Hippocampal formation (tissue), 2 donors: ENCODE measurements around the gene SAMD1.

Experiments used
- DNase-seq, 2 donors: peaks; one replicate each; lab custom pipeline; 2025; lab: John Stamatoyannopoulos, UW

The SAMD1 gene

GRCh38 chr19:14089662-14090508 is 666 bp downstream of the SAMD1 start:
- DNase-seq: no peak

DNA sequence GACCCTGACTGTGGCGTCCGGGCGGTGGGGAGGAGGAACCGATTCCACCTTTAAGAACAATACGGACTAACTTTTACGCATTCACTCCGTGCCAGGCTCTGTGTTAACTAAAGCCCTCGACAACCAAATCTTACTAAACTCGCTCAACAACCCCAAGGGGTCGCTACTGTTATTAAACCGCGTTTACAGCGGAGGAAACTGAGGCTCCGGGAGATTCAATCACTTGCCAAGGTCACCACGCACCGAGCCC is 1.2 kb downstream of the SAMD1 start:
- no peak for DNase-seq

DNA sequence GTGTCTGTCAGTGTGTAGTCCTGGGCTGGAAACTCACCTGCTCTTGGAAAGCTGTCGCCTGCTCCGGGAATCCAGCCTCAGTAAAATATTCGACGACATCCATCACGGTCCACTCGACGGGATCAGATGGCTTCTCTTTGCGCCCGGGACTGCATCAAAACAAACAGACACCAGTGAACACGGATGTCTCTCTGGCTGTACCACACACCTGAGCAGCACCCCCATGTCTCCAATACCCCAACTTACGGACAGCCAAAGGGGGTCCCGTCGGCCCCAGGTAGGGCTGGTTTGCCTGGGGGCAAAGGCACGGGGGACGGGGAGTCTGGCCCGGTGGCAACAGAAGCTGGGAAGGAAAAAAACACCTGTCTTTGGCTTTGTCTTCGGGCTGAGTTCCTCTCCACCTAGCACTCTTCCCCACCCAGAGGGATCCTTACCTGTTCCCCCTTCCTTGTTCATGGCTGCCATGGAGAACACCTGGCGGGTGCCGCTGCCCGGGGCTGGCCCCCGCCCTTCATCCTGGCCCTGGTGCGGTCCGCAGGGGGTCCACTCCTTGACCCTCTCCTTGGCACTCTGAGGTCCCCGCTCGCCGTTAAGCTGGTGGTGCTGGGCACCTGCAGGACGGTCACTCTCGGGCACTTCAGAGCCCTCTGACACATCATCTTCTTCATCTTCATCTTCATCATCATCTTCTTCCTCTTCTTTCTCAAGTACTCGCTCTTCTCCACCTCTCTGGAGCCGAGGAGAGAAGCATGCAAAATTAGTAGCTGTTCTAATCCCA is 1.7 kb downstream of the SAMD1 start:
- DNase-seq: no peak

DNA sequence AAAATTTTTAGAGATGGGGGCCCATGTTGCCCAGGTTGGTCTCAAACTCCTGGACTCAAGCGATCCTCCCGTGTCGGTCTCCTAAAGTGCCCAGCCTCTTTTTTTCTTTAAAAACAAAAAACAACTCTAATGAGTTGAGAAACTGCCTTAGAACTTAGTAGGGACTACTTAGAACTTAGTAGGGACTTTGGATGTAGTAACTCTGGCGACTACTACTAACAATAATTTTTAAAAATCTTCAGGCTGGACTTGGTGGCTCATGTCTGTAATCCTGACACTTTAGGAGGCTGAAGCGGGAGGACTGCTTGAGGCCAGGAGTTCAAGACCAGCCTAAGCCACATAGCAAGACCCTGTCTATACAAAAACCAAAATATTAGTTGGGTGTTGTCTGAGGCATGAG is 4.5 kb downstream of the SAMD1 start:
- no peak for DNase-seq

DNA sequence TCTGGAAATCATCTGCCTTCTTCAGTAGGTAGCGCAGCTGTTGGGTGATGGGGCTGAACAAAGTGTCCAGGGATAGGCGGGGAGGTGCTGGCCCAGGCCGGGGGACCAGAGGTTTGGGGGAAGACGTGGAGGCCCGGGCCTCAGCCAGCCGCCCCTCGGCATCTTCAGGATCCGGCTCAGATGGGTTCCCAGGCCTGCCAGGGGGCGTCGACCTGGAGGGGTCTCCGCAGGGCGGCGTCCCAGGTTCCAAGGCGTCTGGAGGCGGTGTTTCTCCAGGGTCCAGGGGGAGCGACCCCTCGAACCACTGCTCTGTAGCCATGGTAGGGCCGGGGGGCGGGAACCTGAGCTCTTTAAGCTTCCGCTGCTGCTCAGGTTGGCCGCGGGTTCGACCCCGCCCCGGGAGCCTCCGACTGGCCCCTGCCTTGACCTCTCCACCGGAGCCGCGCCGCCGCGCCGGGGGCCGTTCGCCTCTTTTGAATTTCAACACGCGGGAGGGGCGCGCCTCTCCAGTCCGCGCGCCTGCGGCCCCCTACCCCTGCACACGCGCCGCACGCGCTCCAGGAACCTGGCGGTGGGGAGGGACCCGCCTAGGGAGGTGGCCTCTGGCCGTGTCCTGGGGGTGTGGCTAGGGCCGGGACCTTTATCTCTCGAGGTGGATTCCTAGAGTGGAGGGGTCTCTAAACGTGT is 5.1 kb downstream of the SAMD1 start, which contains the start of gene C19orf67:
Gene C19orf67 (minus strand): TSS at position 475 of the 687 bp plus-strand sequence. CDS start 156 bp downstream, at position 319.
- DNase-seq: no peak

DNA sequence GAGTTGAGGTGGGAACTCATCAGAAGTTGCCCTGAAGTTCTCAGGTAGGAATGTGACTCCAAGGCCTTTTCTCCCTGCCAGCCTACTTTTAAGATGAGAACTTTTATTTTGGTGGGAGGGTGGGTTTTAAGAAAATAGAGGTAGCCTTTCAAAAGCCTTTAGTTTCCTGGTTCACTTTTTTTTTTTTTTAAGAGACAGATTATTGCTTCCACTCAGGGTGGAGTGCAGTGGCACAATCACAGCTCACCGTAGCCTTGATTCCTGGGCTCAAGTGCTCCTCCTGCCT is 7.9 kb downstream of the SAMD1 start:
- DNase-seq: no peak

DNA sequence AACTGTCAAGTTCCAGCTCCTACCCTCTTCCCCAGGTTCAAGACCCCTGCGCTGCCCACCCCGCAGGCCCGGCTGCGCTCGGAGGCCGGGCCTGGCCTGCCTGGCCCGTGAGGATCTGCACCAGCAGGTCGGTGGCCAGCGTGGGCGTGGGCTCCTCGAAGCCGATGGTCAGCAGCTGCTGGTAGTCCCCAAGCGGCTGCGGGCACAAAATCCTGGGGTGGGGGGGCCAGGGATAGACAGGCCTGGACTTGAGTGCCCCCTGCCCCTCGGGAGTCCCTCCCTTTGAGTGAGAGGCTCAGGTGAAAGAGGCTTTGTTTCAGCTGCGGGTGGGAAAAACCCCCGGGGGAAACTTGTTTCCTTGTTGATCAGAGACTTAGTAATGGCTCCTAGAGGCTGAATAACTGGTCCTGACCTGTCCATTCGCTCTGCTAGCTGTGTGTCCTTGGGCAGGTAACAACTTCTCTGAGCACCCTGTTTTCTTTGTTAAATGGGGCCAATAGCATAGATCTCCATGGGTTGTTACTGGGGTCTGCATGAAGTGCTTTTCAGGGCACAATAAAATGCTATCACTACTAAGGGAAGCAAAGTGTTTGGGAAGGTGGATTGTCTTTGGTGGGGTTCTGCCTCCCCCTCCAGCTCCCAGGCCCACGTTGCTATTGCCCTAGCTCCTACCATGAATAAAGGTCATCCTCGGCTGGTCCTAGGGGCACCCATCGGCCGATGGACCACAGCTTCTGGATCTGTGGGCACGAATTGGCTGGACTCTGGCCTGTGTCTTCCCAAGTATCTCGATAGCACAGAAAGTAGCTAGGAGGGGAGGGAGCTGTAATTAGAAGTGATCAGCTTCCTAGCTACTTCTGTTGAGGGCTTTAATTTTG is 8.5 kb downstream of the SAMD1 start:
- no peak for DNase-seq

- peak; percentile 97 to 100 for DNase-seq
Observed at GRCh38 chr19:14080887-14081796, 9.4 kb downstream of the SAMD1 start.

GRCh38 chr19:14078411-14078810 is 12.1 kb downstream of the SAMD1 start:
- DNase-seq: no peak

DNA sequence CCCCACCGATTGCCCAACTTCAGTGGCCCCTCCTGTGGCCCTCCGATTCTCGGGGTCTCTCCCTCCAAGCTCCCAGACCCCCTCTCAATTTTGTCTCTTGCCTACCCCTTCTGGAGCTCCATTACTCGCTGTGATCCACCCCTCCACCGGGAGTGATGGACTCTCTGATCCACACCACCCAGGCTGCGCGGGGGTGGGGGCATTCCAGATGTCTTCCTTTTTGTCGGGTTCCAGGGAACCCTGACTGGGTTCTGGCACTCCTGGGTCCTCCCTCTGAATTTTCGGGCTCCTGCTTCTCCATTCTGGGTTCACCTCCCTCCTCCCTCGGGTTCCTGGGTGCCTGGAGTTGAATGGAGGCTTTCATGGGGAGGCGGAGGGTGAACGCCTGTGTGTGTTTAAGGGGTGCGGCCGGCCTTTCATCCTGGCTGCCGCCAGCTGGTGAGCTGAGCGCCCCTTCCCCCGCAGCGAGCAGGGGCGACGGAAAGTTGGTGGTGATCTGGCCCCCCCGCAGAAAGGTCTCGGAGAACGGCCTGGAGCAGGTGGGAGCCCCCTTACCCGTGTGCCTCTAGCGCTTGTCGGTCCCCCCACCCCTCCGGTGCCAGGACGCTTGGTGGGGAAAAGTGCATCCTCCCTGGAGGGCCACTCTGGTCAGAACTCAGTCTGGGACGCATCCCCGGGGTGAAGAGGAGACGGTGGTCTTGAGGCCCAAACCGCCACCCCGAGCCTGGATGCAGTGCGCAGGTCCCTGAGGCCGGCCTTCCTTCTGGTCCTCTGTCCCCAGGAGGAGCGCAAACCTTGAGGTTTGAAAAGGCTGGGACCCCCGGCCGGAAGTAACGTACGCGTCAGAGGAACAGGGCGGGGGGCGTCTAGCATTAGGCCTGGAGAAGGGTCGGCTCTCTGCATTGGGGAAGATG is 16.4 kb downstream of the SAMD1 start:
- DNase-seq: peak in 1 of 2 donors; percentile 59

GRCh38 chr19:14073261-14073924 is 17.2 kb downstream of the SAMD1 start:
- peak; percentile 77 to 82 for DNase-seq

DNA sequence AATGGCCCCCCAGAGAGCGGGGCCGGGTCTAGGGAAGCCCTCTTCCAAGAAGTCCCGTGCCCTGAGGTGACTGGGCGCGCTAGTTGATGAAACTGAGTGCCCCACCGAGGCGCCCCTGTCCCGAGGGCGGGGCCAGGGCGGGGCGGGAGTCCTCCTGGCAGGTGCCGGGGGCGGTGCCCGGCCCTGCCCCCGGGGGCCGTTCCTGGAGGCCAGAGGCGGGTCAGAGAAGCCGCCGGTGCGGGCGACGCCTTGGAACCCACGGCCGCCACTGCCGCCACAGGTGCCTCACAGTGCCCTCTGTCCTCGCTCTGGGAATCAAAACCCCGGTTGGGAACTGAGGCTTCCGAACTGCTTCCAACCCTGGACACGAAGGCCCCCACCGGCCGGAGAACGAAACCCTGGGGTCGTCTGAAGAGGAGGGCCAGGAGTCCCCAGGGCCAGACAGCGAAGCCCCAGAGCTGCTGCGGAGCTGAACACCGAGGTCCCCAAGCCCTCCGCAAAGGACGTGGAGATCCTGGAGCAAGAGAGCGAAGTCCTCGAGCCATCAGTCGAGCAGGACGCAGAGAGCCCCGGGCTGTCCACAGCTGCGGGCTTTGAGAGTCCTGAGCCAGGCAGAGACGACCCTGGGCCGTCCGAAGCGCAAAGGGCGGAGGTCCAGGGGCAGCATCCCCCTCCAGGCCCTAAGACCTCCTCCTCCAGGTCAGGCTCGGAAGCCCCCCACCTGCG is 17.9 kb downstream of the SAMD1 start, which contains the start of gene MISP3:
Gene MISP3 (plus strand): TSS at position 252 of the 726 bp plus-strand sequence. CDS start 524 bp downstream, outside the sequence.
- peak in 1 of 2 donors; percentile 42 for DNase-seq

DNA sequence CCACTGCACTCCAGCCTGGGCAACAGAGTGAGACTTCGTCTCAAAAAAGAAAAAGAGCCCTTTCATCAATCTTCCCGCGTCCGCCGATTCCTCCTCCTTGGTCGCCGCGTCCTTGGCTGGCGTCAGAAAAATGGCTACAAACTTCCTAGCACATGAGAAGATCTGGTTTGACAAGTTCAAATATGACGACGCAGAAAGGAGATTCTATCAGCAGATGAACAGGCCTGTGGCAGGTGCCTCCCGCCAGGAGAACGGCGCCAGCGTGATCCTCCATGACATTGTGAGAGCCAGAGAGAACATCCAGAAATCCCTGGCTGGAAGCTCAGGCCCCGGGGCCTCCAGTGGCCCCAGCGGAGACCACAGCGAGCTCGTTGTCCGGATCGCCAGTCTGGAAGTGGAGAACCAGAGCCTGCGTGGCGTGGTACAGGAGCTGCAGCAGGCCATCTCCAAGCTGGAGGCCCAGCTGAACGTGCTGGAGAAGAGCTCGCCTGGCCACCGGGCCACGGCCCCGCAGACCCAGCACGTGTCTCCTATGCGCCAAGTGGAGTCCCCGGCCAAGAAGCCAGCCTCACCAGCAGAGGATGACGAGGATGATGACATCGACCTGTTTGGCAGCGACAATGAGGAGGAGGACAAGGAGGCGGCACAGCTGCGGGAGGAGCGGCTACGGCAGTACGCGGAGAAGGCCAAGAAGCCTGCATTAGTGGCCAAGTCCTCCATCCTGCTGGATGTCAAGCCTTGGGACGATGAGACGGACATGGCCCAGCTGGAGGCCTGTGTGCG is 20.1 kb downstream of the SAMD1 start:
- no peak for DNase-seq

DNA sequence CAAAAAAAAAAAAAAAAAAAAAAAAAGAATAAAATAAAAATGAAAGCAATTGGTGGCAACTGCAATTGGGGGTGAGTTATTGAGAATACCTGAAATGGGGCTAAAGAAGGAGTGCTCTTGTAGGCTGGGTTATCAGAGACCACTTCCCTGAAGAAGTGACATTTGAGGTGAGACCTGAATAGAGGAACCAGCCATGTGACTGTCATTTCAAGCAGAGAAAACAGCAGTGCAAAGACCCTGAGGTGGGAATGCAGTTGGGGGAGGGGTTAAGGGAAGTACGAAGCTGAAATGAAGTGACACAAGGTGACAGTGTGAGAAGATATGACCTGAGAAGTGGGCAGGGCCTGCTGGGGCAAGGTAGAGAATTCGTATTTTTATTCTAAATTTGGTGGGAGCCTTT is 24.4 kb downstream of the SAMD1 start:
- DNase-seq: no peak

- no peak for DNase-seq
Observed at GRCh38 chr19:14063105-14063504, 27.4 kb downstream of the SAMD1 start.

GRCh38 chr19:14062558-14062855 is 28.0 kb downstream of the SAMD1 start:
- no peak for DNase-seq

DNA sequence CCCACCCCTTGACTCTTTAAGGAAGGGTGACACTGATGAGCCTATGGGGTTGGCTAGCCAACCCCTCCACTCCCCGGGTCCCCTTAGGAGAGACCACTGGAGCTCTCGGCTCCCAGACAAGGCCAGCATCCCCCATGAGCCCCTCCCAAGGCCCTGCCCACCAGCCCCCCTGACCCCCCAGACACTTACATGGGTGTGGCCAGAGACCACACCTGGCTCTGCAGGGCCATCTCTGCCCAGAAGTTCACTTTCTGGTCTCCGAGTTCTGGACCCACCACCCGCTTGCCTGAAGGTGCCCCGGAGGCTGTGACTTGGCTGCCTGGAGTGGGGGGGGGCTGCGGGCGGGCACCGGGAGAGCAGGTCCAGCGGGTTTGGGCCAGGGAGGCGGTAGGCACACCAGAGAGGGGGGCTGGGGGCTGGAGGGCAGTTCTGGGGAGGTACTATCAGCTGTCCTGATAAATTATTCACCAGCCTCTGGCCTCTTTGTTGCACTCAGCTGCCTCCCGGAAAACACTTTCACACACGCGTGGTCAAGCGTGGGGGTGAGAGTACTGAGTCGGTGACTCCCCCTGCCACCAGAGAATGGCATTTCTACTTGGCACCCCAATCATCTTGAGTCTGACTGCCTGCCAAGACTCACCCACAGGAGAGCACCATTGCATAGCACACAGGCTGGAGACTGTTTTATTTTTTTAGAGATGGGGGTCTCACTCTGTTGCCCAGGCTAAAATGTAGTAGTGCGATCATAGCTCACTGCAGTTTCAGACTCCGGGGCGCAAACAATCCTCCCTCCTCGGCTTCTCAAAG is 28.6 kb downstream of the SAMD1 start, which contains the start of gene PALM3:
Gene PALM3 (minus strand): TSS at position 326 of the 807 bp plus-strand sequence. CDS start 96 bp downstream, at position 230.
- DNase-seq: no peak
